Activated CD8-positive, alpha-beta memory T cell treated with anti-CD3 and anti-CD28 coated beads, Interleukin-2, amount 50 U/mL, for 4 hours (primary cell): ENCODE measurements around the gene TMEM190.

Experiments used
- DNase-seq: peaks from one replicate; pipeline ENCODE4 v3.0.0-alpha.2; 2020

Gene TMEM190

GRCh38 chr19:55352549-55353145 lies 24.0 kb upstream of the TMEM190 start:
- no peak for DNase-seq

GRCh38 chr19:55353356-55353802 lies 23.2 kb upstream of the TMEM190 start:
- no peak for DNase-seq

GRCh38 chr19:55353803-55354697 lies 22.6 kb upstream of the TMEM190 start:
- peak; percentile 57 for DNase-seq

- no peak for DNase-seq
Observed at GRCh38 chr19:55354698-55355212, 21.9 kb upstream of the TMEM190 start, which contains the start of gene COX6B2. COX6B2 (minus strand) TSS chr19:55354719; CDS start chr19:55354521, 198 bp downstream.

GRCh38 chr19:55355213-55355821 lies 21.3 kb upstream of the TMEM190 start:
- no peak for DNase-seq

- no peak for DNase-seq
Observed at GRCh38 chr19:55358493-55358892, 18.1 kb upstream of the TMEM190 start.

GRCh38 chr19:55358943-55359908 lies 17.4 kb upstream of the TMEM190 start:
- no peak for DNase-seq

GRCh38 chr19:55360902-55361301 lies 15.7 kb upstream of the TMEM190 start:
- no peak for DNase-seq

- no peak for DNase-seq
Observed at GRCh38 chr19:55362174-55362989, 14.2 kb upstream of the TMEM190 start.

- DNase-seq, result no peak
Observed at GRCh38 chr19:55362990-55363716, 13.5 kb upstream of the TMEM190 start, which contains the start of gene GARIN5B. GARIN5B (minus strand) TSS chr19:55363260; CDS start chr19:55363066, 194 bp downstream.

GRCh38 chr19:55365245-55365644 lies 11.4 kb upstream of the TMEM190 start:
- no peak for DNase-seq

- no peak for DNase-seq
Observed at GRCh38 chr19:55365964-55366363, 10.7 kb upstream of the TMEM190 start.

GRCh38 chr19:55366790-55367189 lies 9.8 kb upstream of the TMEM190 start:
- no peak for DNase-seq

GRCh38 chr19:55368106-55368505 lies 8.5 kb upstream of the TMEM190 start:
- no peak for DNase-seq

- peak; percentile 30 for DNase-seq
Observed at GRCh38 chr19:55368701-55369563, 7.7 kb upstream of the TMEM190 start.

- peak; percentile 33 for DNase-seq
Observed at GRCh38 chr19:55369653-55370304, 6.8 kb upstream of the TMEM190 start.

- DNase-seq, result no peak
Observed at GRCh38 chr19:55370305-55370988, 6.2 kb upstream of the TMEM190 start, which contains the start of gene IL11. IL11 (minus strand) TSS chr19:55370463; CDS start chr19:55370310, 153 bp downstream.
